GM19452 (cell line): ENCODE measurements around the gene HSPA1L.
"Not testable (repeated sequence)": the region's sequence is repeated elsewhere in the genome, so short reads cannot be mapped to it uniquely, and the experiment has no call there.

Source experiments
- ATAC-seq: cut with Tn5 transposase; IDR thresholded peaks from one replicate; pipeline ENCODE4 v1.9.1; 2021; ENCODE audit not compliant: unreplicated experiment

HSPA1L gene

GRCh38 chr6:31817133-31817928, 2.2 kb upstream of the HSPA1L start:
- not testable (repeated sequence) for ATAC-seq

- ATAC-seq: no peak
Measured at GRCh38 chr6:31814677-31815024, 432 bp downstream of the HSPA1L start.

- no peak for ATAC-seq
Measured at GRCh38 chr6:31813465-31813849, 1.6 kb downstream of the HSPA1L start.

- no peak for ATAC-seq
Measured at GRCh38 chr6:31811645-31812044, 3.4 kb downstream of the HSPA1L start.

- not testable (repeated sequence) for ATAC-seq
Measured at GRCh38 chr6:31808599-31808998, 6.5 kb downstream of the HSPA1L start.

GRCh38 chr6:31806470-31807272, 8.4 kb downstream of the HSPA1L start, which contains the start of gene LSM2:
Gene LSM2 (minus strand): TSS chr6:31806966. CDS start chr6:31806757, 209 bp downstream.
- ATAC-seq: peak; percentile 84

GRCh38 chr6:31805939-31806469, 9.1 kb downstream of the HSPA1L start:
- no peak for ATAC-seq

- not testable (repeated sequence) for ATAC-seq
Measured at GRCh38 chr6:31801031-31801927, 13.8 kb downstream of the HSPA1L start.

- ATAC-seq: no peak
Measured at GRCh38 chr6:31799781-31800180, 15.3 kb downstream of the HSPA1L start.

GRCh38 chr6:31797588-31797987, 17.5 kb downstream of the HSPA1L start:
- ATAC-seq: no peak

- no peak for ATAC-seq
Measured at GRCh38 chr6:31796993-31797385, 18.1 kb downstream of the HSPA1L start.

- ATAC-seq: peak; percentile 83
Measured at GRCh38 chr6:31795616-31796298, 19.3 kb downstream of the HSPA1L start, which contains the start of gene VARS1. Gene VARS1 (minus strand): TSS chr6:31795752. CDS start chr6:31795217, 535 bp downstream.

- ATAC-seq: peak; percentile 15
Measured at GRCh38 chr6:31794866-31795615, 20.0 kb downstream of the HSPA1L start.

- no peak for ATAC-seq
Measured at GRCh38 chr6:31794294-31794865, 20.7 kb downstream of the HSPA1L start.

GRCh38 chr6:31793927-31794245, 21.2 kb downstream of the HSPA1L start:
- not testable (repeated sequence) for ATAC-seq

- ATAC-seq: no peak
Measured at GRCh38 chr6:31792761-31793171, 22.3 kb downstream of the HSPA1L start.

- no peak for ATAC-seq
Measured at GRCh38 chr6:31792090-31792374, 23.1 kb downstream of the HSPA1L start.

GRCh38 chr6:31791324-31792089, 23.6 kb downstream of the HSPA1L start:
- no peak for ATAC-seq

GRCh38 chr6:31785475-31785874, 29.6 kb downstream of the HSPA1L start:
- no peak for ATAC-seq
